GM20000 (cell line): Measurements from ENCODE around the gene VWDE.

Experiments used
- DNase-seq: peaks from one replicate; pipeline ENCODE4 v3.0.0; 2012; ENCODE audit warnings: low spot score
- CTCF ChIP-seq: IDR thresholded peaks from 2 replicates; pipeline ENCODE4 v1.5.1; 2012; ENCODE audit warnings: mild to moderate bottlenecking, control low read depth; ENCODE audit errors: extremely low read depth, missing control alignments

VWDE gene

GRCh38 chr7:12299367-12299766 lies 104.3 kb downstream of the VWDE start:
- no peak for DNase-seq
- TF ChIP-seq CTCF, result no peak

GRCh38 chr7:12297283-12298108 lies 106.2 kb downstream of the VWDE start:
- no peak for TF ChIP-seq CTCF
- DNase-seq, result no peak

GRCh38 chr7:12296051-12296570 lies 107.6 kb downstream of the VWDE start:
- no peak for DNase-seq
- TF ChIP-seq CTCF, result no peak

GRCh38 chr7:12294701-12295100 lies 109.0 kb downstream of the VWDE start:
- TF ChIP-seq CTCF, result no peak
- no peak for DNase-seq

GRCh38 chr7:12291870-12292269 lies 111.8 kb downstream of the VWDE start:
- peak; percentile 5 for DNase-seq
- TF ChIP-seq CTCF, result peak; percentile 33

- no peak for DNase-seq
- TF ChIP-seq CTCF, result no peak
Measured at GRCh38 chr7:12290761-12291160, 112.9 kb downstream of the VWDE start.

GRCh38 chr7:12289996-12290395 lies 113.7 kb downstream of the VWDE start:
- DNase-seq, result no peak
- no peak for TF ChIP-seq CTCF
